K562 (cell line): Measurements from ENCODE around the gene ERICH6. TPM values are rescaled to one million over a fixed set of nuclear protein-coding genes. Genes with fewer than 3 reads are reported as not detected.

Experiments
- ATAC-seq: fragments of 200-7000 bp; cut with Tn5 transposase; 3 replicates; pipeline ENCODE4 v1.9.1; 2020; ENCODE audit warnings: moderate library complexity
- BruUV-seq: library from RNA; stranded (reverse); fragments of 400-500 nt; replicated peaks from 2 replicates; lab custom pipeline; 2021; lab: Mats Ljungman, UMichigan
- CTCF ChIA-PET: fragments of 300-600 bp; formaldehyde crosslinking; extraction: SDS; loops from one replicate; lab custom pipeline; 2021; ENCODE audit warnings: low intra/inter-chr PET ratio; lab: Yijun Ruan, JAX
- POLR2A ChIA-PET: fragments of 300-600, 350-650 bp; sonication (Branson Sonifier 250); formaldehyde crosslinking; extraction: SDS; loops from one replicate; lab custom pipeline; 2021; ENCODE audit warnings: antibody characterized with exemption, inconsistent platforms; lab: Yijun Ruan, JAX
- DNase-seq, 4 experiments: peaks; one replicate each; pipeline versions ENCODE4 v3.0.0 to v3.0.0-alpha.2; 2011 to 2018; ENCODE audit warnings: low spot score in 3 of 4, mixed read lengths in 3 of 4; ENCODE audit errors: extremely low read depth in 1 of 4
- FAIRE-seq: peaks from 2 replicates; lab custom pipeline; 2011; peaks lifted over from hg19 to GRCh38; lab: Jason Lieb, UNC
- H2AFZ ChIP-seq: 2 replicates; pipeline ENCODE4 v1.6.0; 2011; ENCODE audit warnings: low read depth, low read length, control low read depth, inconsistent platforms
- H3K27ac ChIP-seq: fragments of 200-600 bp; 3 replicates; pipeline ENCODE4 v1.8.0; 2011; ENCODE audit warnings: low read depth, mild to moderate bottlenecking, control low read depth, inconsistent platforms, low read length, moderate library complexity, mixed read lengths; ENCODE audit errors: extremely low read depth
- H3K27me3 ChIP-seq, 2 experiments: fragments of 300-600 bp in 1 of 2; 2 replicates in 1 of 2; 3 replicates in 1 of 2; pipeline versions ENCODE4 v1.6.0 to v1.8.0; 2011; ENCODE audit warnings: inconsistent platforms in 2 of 2, low read length in 2 of 2, mild to moderate bottlenecking in 1 of 2, mixed read lengths in 1 of 2, moderate library complexity in 1 of 2; ENCODE audit not compliant: control insufficient read depth in 2 of 2, insufficient read depth in 2 of 2
- H3K36me3 ChIP-seq: fragments of 300-600 bp; 3 replicates; pipeline ENCODE4 v1.8.0; 2011; ENCODE audit warnings: mild to moderate bottlenecking, low read length, inconsistent platforms; ENCODE audit not compliant: control insufficient read depth, insufficient read depth
- H3K4me1 ChIP-seq, 2 experiments: fragments of 200-600 bp in 1 of 2; replicated peaks in 1 of 2; 2 replicates in 1 of 2; 3 replicates in 1 of 2; pipeline versions ENCODE4 v1.5.1 to v1.8.0; 2011; ENCODE audit warnings: inconsistent platforms in 2 of 2, low read length in 2 of 2, mild to moderate bottlenecking in 1 of 2, mixed read lengths in 1 of 2, moderate library complexity in 1 of 2; ENCODE audit not compliant: control insufficient read depth in 2 of 2, insufficient read depth in 2 of 2
- H3K4me2 ChIP-seq: 2 replicates; pipeline ENCODE4 v1.6.1; 2011; ENCODE audit warnings: low read length, control low read depth, inconsistent platforms, mixed read lengths; ENCODE audit not compliant: insufficient read depth
- H3K4me3 ChIP-seq: fragments of 200-600 bp; sonication (generic), shearing (Covaris generic); 2 replicates; pipeline ENCODE4 v1.5.1; 2016; ENCODE audit warnings: control low read depth, inconsistent platforms
- H3K79me2 ChIP-seq: fragments of 200-600 bp; 3 replicates; pipeline ENCODE4 v1.8.0; 2011; ENCODE audit warnings: low read length, inconsistent platforms; ENCODE audit not compliant: control insufficient read depth, insufficient read depth
- H3K9ac ChIP-seq, 2 experiments: 2 replicates each; pipeline versions ENCODE4 v1.6.0 to v1.6.1; 2011; ENCODE audit warnings: low read depth in 2 of 2, low read length in 2 of 2, control low read depth in 1 of 2, inconsistent platforms in 1 of 2, mild to moderate bottlenecking in 1 of 2, mixed read lengths in 1 of 2; ENCODE audit not compliant: insufficient read depth in 1 of 2
- H3K9me1 ChIP-seq: one replicate; pipeline ENCODE4 v1.6.0; 2011; ENCODE audit warnings: inconsistent platforms, mild to moderate bottlenecking, low read length, moderate library complexity; ENCODE audit not compliant: control insufficient read depth, insufficient read depth
- H3K9me3 ChIP-seq: replicated peaks from 2 replicates; pipeline ENCODE4 v1.5.1; 2011; ENCODE audit warnings: low read depth, low read length, inconsistent platforms; ENCODE audit not compliant: control insufficient read depth, insufficient read depth
- H4K20me1 ChIP-seq: replicated peaks from 2 replicates; pipeline ENCODE4 v1.6.1; 2011; ENCODE audit warnings: low read length, inconsistent platforms, mixed read lengths; ENCODE audit not compliant: control insufficient read depth, insufficient read depth
- MLLT1 ChIP-seq, 2 experiments: fragments of 450-650 bp; IDR thresholded peaks; 2 replicates each; pipeline ENCODE4 v1.6.1; 2016
- NRF1 ChIP-seq, 2 experiments: fragments of 450-650 bp; IDR thresholded peaks in 1 of 2; conservative IDR thresholded peaks in 1 of 2; 2 replicates each; pipeline ENCODE4 v1.6.1; 2014; ENCODE audit warnings: mild to moderate bottlenecking in 2 of 2
- POLR2A ChIP-seq: fragments of 450-650 bp; conservative IDR thresholded peaks from 2 replicates; pipeline ENCODE4 v1.6.1; 2016
- RFX1 ChIP-seq: fragments of 450-650 bp; IDR thresholded peaks from 2 replicates; pipeline ENCODE4 v1.6.1; 2016; ENCODE audit warnings: mild to moderate bottlenecking, moderate library complexity
- SMARCA5 ChIP-seq: fragments of 450-650 bp; IDR thresholded peaks from 2 replicates; pipeline ENCODE4 v1.6.1; 2016
- SRSF7 ChIP-seq: fragments of 200-400 bp; formaldehyde crosslinking; optimal IDR thresholded peaks from 2 replicates; pipeline ENCODE3; 2017; ENCODE audit warnings: mild to moderate bottlenecking, low read depth, low read length
- USF2 ChIP-seq: sonication (generic); formaldehyde crosslinking; IDR thresholded peaks from 2 replicates; pipeline ENCODE4 v1.5.0; 2020; ENCODE audit warnings: missing genetic modification reagents
- ZNF12 ChIP-seq: sonication (generic); formaldehyde crosslinking; IDR thresholded peaks from 2 replicates; pipeline ENCODE4 v1.4.0; 2020; ENCODE audit warnings: mild to moderate bottlenecking, missing genetic modification reagents
- ZNF121 ChIP-seq: sonication (generic); formaldehyde crosslinking; conservative IDR thresholded peaks from 2 replicates; pipeline ENCODE4 v1.8.0; 2022; ENCODE audit warnings: missing genetic modification reagents
- ZNF146 ChIP-seq: IDR thresholded peaks from one replicate; pipeline ENCODE4 v1.6.1; 2018; ENCODE audit warnings: missing compliant biosample characterization; ENCODE audit not compliant: unreplicated experiment
- ZNF217 ChIP-seq: sonication (generic); formaldehyde crosslinking; IDR thresholded peaks from 2 replicates; pipeline ENCODE4 v1.8.0; 2022; ENCODE audit warnings: mild to moderate bottlenecking, missing genetic modification reagents
- ZNF511 ChIP-seq: sonication (generic); formaldehyde crosslinking; IDR thresholded peaks from 2 replicates; pipeline ENCODE4 v1.8.0; 2022; ENCODE audit warnings: mild to moderate bottlenecking, missing genetic modification reagents
- ZNF561 ChIP-seq: fragments of 450-650 bp; formaldehyde crosslinking; conservative IDR thresholded peaks from 2 replicates; pipeline ENCODE4 v1.4.0; 2020; ENCODE audit warnings: mild to moderate bottlenecking, moderate library complexity
- WGBS: fragments of 100-300 bp; shearing (Covaris generic); methylation state at CpG from one replicate; pipeline ENCODE4 v1.1.6; 2016; ENCODE audit warnings: low coverage, mixed read lengths; ENCODE audit not compliant: insufficient coverage; ENCODE audit errors: missing lambda C conversion rate; 5-methylcytosine and 5-hydroxymethylcytosine counted together
- in situ Hi-C: fragments of 300-500 bp; cut with MboI; formaldehyde crosslinking; loops from 4 replicates; pipeline ENCODE4 v1.15.0; 2018; ENCODE audit warnings: inconsistent platforms, mixed read lengths
- intact Hi-C: fragments of 100-400 bp; cut with micrococcal nuclease; formaldehyde crosslinking; loops from 2 replicates; pipeline ENCODE4 v1.14.2; 2022
- polyA plus RNA-seq, 8 experiments: library from polyadenylated mRNA; depleted of rRNA in 4 of 8; stranded (reverse) in 5 of 8; unstranded in 3 of 8; fragments of >200 nt; fragmentation: Nextera tagmentation in 2 of 8; fragmentation: Illumina TruSeq in 1 of 8; extraction: Ambion mirVana in 2 of 8; extraction: Trizol in 1 of 8; gene quantifications; 2 replicates each; pipeline versions ENCODE4 v1.2.1 to v1.2.3, GENCODE V29; 2011 to 2014; ENCODE audit warnings: inconsistent platforms in 1 of 8, missing spikeins in 1 of 8
- total RNA-seq, 7 experiments: library from RNA; depleted of rRNA in 6 of 7; stranded (reverse); fragments of >200 nt in 6 of 7; fragmentation: Illumina TruSeq in 2 of 7; extraction: Trizol in 2 of 7; gene quantifications; 2 replicates each; pipeline versions ENCODE4 v1.2.1 to v1.2.3, GENCODE V29; 2011 to 2021; ENCODE audit warnings: low replicate concordance in 1 of 7
- TF ChIP-seq, protein P1 (sequence below): fragments of 250-450 bp; sonication (Bioruptor Pico); IDR thresholded peaks from 2 replicates; pipeline ENCODE4 v1.8.0; 2022; ENCODE audit warnings: moderate library complexity, mild to moderate bottlenecking, inconsistent platforms
- TF ChIP-seq, protein P2 (sequence below): fragments of 250-450 bp; sonication (Bioruptor Pico); IDR thresholded peaks from 2 replicates; pipeline ENCODE4 v1.5.1; 2021; ENCODE audit warnings: mild to moderate bottlenecking

ERICH6 gene
- total and polyA plus RNA-seq, 9 of the 15 experiments (the other 6 are each of a cell fraction or from before 2014, with no cell fraction given): not detected

GRCh38 chr3:150733936-150734794 lies 30.4 kb upstream of the ERICH6 start:
- Histone ChIP-seq H3K9ac (peak overlapping the region in 1 of 2 experiments; percentile 47; a peak in 2 of 4 replicates), H3K4me1 (peaks cover 18 to 70% of the 10 kb centered on the region in 2 experiments), H3K27me3 (no peaks in the 10 kb centered on the region), H3K27ac (peak overlapping the region; percentile 76), H3K9me1 (no peaks in the 10 kb centered on the region), H4K20me1 (no peaks in the 10 kb centered on the region), H3K4me2 (peak overlapping the region; percentile 79), H3K36me3 (no peaks in the 10 kb centered on the region), H3K9me3 (no peaks in the 10 kb centered on the region), H3K79me2 (no peaks in the 10 kb centered on the region), H2AFZ (peak overlapping the region; percentile 68), H3K4me3 (no peak overlapping the region)
- CTCF ChIA-PET: no interaction called here
- POLR2A ChIA-PET: interaction anchor here (0.7 to 1.7 kb wide), 3 partner anchors 13 to 188 kb away, joined by 3 to 6 read pairs (median 3); partner anchors contain the start of genes EIF2A and SERP1
- no TSS peak for BruUV-seq
- WGBS: 38% methylated on average over 9 of the region's 9 CpGs
- intact Hi-C loops: loop anchor here (2.0 kb wide), 1 partner anchor 27 kb away; no protein-coding TSS in a partner anchor
- peak; percentile 35 for FAIRE-seq
- no peak for ATAC-seq
- in situ Hi-C loops: no loop called here
- DNase-seq: no peak
- no peak for TF ChIP-seq USF2 (CRISPR knock-in tag)
- no peak for TF ChIP-seq NRF1 (conservative IDR thresholded peaks at IDR 0.05 in 1 of 2, IDR thresholded peaks at IDR 0.05 in 1 of 2)
- no peak for TF ChIP-seq ZNF561
- no peak for TF ChIP-seq RFX1
- TF ChIP-seq ZNF12 (CRISPR knock-in tag): no peak; the same call in 1 of the 2 replicates
- no peak for TF ChIP-seq SRSF7
- TF ChIP-seq MLLT1 (IDR thresholded peaks at IDR 0.05): no peak
- TF ChIP-seq SMARCA5: peak; percentile 95
- no peak for TF ChIP-seq POLR2A
- no peak for TF ChIP-seq ZNF146 (CRISPR knock-in tag)
- TF ChIP-seq ZNF511: no peak
- TF ChIP-seq, protein P1, sequence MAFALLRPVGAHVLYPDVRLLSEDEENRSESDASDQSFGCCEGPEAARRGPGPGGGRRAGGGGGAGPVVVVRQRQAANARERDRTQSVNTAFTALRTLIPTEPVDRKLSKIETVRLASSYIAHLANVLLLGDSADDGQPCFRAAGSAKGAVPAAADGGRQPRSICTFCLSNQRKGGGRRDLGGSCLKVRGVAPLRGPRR (CRISPR knock-in tag): no peak
- TF ChIP-seq, protein P2, sequence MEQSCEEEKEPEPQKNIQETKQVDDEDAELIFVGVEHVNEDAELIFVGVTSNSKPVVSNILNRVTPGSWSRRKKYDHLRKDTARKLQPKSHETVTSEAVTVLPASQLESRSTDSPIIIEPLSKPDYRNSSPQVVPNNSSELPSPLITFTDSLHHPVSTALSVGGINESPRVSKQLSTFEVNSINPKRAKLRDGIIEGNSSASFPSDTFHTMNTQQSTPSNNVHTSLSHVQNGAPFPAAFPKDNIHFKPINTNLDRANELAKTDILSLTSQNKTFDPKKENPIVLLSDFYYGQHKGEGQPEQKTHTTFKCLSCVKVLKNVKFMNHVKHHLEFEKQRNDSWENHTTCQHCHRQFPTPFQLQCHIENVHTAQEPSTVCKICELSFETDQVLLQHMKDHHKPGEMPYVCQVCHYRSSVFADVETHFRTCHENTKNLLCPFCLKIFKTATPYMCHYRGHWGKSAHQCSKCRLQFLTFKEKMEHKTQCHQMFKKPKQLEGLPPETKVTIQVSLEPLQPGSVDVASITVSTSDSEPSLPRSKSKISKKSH: no peak
- TF ChIP-seq ZNF121 (CRISPR knock-in tag): no peak
- no peak for TF ChIP-seq ZNF217 (CRISPR knock-in tag)
